K562 (cell line): ENCODE data around the gene SHANK1. TPM values are rescaled to one million over a fixed set of nuclear protein-coding genes. Genes with fewer than 3 reads are reported as not detected.

Experiments
- CHCHD3 ChIP-seq: fragments of 250-450 bp; sonication (Bioruptor Pico); IDR thresholded peaks from 2 replicates; pipeline ENCODE4 v2.1.2; 2022; ENCODE audit warnings: mild to moderate bottlenecking
- HDAC6 ChIP-seq: IDR thresholded peaks from 2 replicates; pipeline ENCODE4 v1.6.1; 2012; ENCODE audit warnings: low read depth, mild to moderate bottlenecking, control low read depth, inconsistent platforms, low read length, moderate library complexity
- KLF10 ChIP-seq: fragments of 250-450 bp; sonication (Bioruptor Pico); IDR thresholded peaks from 2 replicates; pipeline ENCODE4 v1.6.1; 2021; ENCODE audit warnings: matching md5 sums
- L3MBTL2 ChIP-seq: fragments of 450-650 bp; IDR thresholded peaks from 2 replicates; pipeline ENCODE4 v1.6.1; 2016; ENCODE audit warnings: mild to moderate bottlenecking, moderate library complexity
- LARP7 ChIP-seq: fragments of 450-650 bp; IDR thresholded peaks from 2 replicates; pipeline ENCODE4 v1.6.1; 2016
- MITF ChIP-seq: IDR thresholded peaks from 2 replicates; pipeline ENCODE4 v1.6.1; 2014; ENCODE audit warnings: antibody characterized with exemption
- NR2C2 ChIP-seq, 2 experiments: fragments of 200-800 bp in 1 of 2; sonication (Bioruptor generic) in 1 of 2; sonication (generic) in 1 of 2; formaldehyde crosslinking in 1 of 2; IDR thresholded peaks; 2 replicates each; pipeline versions ENCODE4 v1.6.1 to v1.8.0; 2016 to 2022; ENCODE audit warnings: mild to moderate bottlenecking in 1 of 2, missing compliant biosample characterization in 1 of 2, missing genetic modification characterization in 1 of 2, missing genetic modification reagents in 1 of 2
- SREBF2 ChIP-seq: sonication (generic); formaldehyde crosslinking; IDR thresholded peaks from 2 replicates; pipeline ENCODE4 v1.4.0; 2020; ENCODE audit warnings: mild to moderate bottlenecking, missing genetic modification reagents
- TARDBP ChIP-seq: fragments of 450-650 bp; IDR thresholded peaks from 2 replicates; pipeline ENCODE4 v1.6.1; 2016
- ZNF347 ChIP-seq: fragments of 450-650 bp; formaldehyde crosslinking; IDR thresholded peaks from 2 replicates; pipeline ENCODE4 v1.4.0; 2020; ENCODE audit warnings: low read depth, mild to moderate bottlenecking, moderate library complexity
- ZNF41 ChIP-seq: fragments of 250-450 bp; sonication (Bioruptor Pico); conservative IDR thresholded peaks from 2 replicates; pipeline ENCODE4 v1.4.0; 2020; ENCODE audit warnings: mild to moderate bottlenecking
- ZNF507 ChIP-seq: conservative IDR thresholded peaks from 2 replicates; pipeline ENCODE4 v1.6.1; 2017; ENCODE audit warnings: missing genetic modification characterization, missing compliant biosample characterization
- polyA plus RNA-seq, 8 experiments: library from polyadenylated mRNA; depleted of rRNA in 4 of 8; stranded (reverse) in 5 of 8; unstranded in 3 of 8; fragments of >200 nt; fragmentation: Nextera tagmentation in 2 of 8; fragmentation: Illumina TruSeq in 1 of 8; extraction: Ambion mirVana in 2 of 8; extraction: Trizol in 1 of 8; gene quantifications; 2 replicates each; pipeline versions ENCODE4 v1.2.1 to v1.2.3, GENCODE V29; 2011 to 2014; ENCODE audit warnings: inconsistent platforms in 1 of 8, missing spikeins in 1 of 8
- total RNA-seq, 7 experiments: library from RNA; depleted of rRNA in 6 of 7; stranded (reverse); fragments of >200 nt in 6 of 7; fragmentation: Illumina TruSeq in 2 of 7; extraction: Trizol in 2 of 7; gene quantifications; 2 replicates each; pipeline versions ENCODE4 v1.2.1 to v1.2.3, GENCODE V29; 2011 to 2021; ENCODE audit warnings: low replicate concordance in 1 of 7
- TF ChIP-seq, protein P1 (sequence below): fragments of 150-350 bp; conservative IDR thresholded peaks from 2 replicates; pipeline ENCODE4 v1.6.1; 2014; ENCODE audit warnings: low read length
- TF ChIP-seq, protein P2 (sequence below): fragments of 450-650 bp; IDR thresholded peaks from 2 replicates; pipeline ENCODE4 v1.6.1; 2017; ENCODE audit warnings: antibody characterized with exemption
- TF ChIP-seq, protein P3 (sequence below): fragments of 450-650 bp; IDR thresholded peaks from 2 replicates; pipeline ENCODE4 v1.6.1; 2018; ENCODE audit warnings: mild to moderate bottlenecking, low read depth; ENCODE audit not compliant: partially characterized antibody
- TF ChIP-seq, protein P4 (sequence below): fragments of 250-450 bp; sonication (Bioruptor Pico); IDR thresholded peaks from 2 replicates; pipeline ENCODE4 v1.4.0; 2020; ENCODE audit warnings: mild to moderate bottlenecking, moderate library complexity, borderline replicate concordance

Gene SHANK1
- total and polyA plus RNA-seq, 9 of the 15 experiments (the other 6 are each of a cell fraction or from before 2014, with no cell fraction given): 0.33 to 1.3 (median 0.55) TPM; not detected in 2

DNA sequence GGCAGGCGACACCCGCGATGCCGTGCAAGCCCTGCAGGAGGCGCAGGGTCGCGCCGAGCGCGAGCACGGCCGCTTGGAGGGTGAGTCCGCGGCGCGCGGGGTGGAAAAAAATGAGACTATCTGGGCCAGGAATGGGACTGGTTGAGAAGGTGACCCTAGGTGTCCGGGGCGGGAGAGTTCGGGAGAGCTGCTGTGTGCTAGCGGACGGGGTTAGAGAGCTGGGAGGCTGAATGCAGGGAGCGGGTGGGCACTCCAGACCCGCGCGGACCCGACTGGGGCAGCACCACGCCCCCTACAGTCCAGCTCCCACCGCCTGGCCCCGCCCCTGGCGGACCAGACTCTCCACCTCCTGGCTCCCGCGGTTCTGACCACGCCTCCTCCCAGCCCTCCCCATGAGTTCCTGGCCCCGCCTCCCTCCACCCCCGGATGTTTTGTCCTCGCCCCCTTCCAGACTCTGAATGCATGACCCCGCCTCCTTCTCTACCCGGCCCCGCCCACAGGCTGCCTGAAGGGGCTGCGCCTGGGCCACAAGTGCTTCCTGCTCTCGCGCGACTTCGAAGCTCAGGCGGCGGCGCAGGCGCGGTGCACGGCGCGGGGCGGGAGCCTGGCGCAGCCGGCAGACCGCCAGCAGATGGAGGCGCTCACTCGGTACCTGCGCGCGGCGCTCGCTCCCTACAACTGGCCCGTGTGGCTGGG, 5.1 kb upstream of the SHANK1 start (continued):
- TF ChIP-seq NR2C2 (CRISPR knock-in tag; IDR thresholded peaks at IDR 0.05) (0 out of 2 replicates have a peak, but pooled peaks have one; percentile 72), NR2C2 (tag; IDR thresholded peaks at IDR 0.05) (peak; percentile 74), ZNF347 (CRISPR knock-in tag) (no peak), CHCHD3 (CRISPR knock-in tag) (no peak), MITF (no peak), HDAC6 (no peak), SREBF2 (CRISPR knock-in tag) (no peak), KLF10 (no peak), TARDBP (peak; percentile 79; the same call in 1 of the 2 replicates), L3MBTL2 (no peak), ZNF507 (tag) (no peak), LARP7 (peak; percentile 30; the same call in 1 of the 2 replicates), ZNF41 (CRISPR knock-in tag) (no peak)
- TF ChIP-seq, protein P1, sequence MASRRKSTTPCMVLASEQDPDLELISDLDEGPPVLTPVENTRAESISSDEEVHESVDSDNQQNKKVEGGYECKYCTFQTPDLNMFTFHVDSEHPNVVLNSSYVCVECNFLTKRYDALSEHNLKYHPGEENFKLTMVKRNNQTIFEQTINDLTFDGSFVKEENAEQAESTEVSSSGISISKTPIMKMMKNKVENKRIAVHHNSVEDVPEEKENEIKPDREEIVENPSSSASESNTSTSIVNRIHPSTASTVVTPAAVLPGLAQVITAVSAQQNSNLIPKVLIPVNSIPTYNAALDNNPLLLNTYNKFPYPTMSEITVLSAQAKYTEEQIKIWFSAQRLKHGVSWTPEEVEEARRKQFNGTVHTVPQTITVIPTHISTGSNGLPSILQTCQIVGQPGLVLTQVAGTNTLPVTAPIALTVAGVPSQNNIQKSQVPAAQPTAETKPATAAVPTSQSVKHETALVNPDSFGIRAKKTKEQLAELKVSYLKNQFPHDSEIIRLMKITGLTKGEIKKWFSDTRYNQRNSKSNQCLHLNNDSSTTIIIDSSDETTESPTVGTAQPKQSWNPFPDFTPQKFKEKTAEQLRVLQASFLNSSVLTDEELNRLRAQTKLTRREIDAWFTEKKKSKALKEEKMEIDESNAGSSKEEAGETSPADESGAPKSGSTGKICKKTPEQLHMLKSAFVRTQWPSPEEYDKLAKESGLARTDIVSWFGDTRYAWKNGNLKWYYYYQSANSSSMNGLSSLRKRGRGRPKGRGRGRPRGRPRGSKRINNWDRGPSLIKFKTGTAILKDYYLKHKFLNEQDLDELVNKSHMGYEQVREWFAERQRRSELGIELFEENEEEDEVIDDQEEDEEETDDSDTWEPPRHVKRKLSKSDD: peak; percentile 52; the same call in 1 of the 2 replicates
- TF ChIP-seq, protein P2, sequence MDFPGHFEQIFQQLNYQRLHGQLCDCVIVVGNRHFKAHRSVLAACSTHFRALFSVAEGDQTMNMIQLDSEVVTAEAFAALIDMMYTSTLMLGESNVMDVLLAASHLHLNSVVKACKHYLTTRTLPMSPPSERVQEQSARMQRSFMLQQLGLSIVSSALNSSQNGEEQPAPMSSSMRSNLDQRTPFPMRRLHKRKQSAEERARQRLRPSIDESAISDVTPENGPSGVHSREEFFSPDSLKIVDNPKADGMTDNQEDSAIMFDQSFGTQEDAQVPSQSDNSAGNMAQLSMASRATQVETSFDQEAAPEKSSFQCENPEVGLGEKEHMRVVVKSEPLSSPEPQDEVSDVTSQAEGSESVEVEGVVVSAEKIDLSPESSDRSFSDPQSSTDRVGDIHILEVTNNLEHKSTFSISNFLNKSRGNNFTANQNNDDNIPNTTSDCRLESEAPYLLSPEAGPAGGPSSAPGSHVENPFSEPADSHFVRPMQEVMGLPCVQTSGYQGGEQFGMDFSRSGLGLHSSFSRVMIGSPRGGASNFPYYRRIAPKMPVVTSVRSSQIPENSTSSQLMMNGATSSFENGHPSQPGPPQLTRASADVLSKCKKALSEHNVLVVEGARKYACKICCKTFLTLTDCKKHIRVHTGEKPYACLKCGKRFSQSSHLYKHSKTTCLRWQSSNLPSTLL: peak; percentile 91
- TF ChIP-seq, protein P3, sequence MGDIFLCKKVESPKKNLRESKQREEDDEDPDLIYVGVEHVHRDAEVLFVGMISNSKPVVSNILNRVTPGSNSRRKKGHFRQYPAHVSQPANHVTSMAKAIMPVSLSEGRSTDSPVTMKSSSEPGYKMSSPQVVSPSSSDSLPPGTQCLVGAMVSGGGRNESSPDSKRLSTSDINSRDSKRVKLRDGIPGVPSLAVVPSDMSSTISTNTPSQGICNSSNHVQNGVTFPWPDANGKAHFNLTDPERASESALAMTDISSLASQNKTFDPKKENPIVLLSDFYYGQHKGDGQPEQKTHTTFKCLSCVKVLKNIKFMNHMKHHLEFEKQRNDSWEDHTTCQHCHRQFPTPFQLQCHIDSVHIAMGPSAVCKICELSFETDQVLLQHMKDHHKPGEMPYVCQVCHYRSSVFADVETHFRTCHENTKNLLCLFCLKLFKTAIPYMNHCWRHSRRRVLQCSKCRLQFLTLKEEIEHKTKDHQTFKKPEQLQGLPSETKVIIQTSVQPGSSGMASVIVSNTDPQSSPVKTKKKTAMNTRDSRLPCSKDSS: no peak
- TF ChIP-seq, protein P4, sequence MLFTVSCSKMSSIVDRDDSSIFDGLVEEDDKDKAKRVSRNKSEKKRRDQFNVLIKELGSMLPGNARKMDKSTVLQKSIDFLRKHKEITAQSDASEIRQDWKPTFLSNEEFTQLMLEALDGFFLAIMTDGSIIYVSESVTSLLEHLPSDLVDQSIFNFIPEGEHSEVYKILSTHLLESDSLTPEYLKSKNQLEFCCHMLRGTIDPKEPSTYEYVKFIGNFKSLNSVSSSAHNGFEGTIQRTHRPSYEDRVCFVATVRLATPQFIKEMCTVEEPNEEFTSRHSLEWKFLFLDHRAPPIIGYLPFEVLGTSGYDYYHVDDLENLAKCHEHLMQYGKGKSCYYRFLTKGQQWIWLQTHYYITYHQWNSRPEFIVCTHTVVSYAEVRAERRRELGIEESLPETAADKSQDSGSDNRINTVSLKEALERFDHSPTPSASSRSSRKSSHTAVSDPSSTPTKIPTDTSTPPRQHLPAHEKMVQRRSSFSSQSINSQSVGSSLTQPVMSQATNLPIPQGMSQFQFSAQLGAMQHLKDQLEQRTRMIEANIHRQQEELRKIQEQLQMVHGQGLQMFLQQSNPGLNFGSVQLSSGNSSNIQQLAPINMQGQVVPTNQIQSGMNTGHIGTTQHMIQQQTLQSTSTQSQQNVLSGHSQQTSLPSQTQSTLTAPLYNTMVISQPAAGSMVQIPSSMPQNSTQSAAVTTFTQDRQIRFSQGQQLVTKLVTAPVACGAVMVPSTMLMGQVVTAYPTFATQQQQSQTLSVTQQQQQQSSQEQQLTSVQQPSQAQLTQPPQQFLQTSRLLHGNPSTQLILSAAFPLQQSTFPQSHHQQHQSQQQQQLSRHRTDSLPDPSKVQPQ (CRISPR knock-in tag): no peak
